IPS DF 6.9 (cell line): Measurements from ENCODE around the gene ADAMTS20.

Experiments
- DNase-seq: peaks from one replicate; pipeline ENCODE4 v3.0.0-alpha.2; 2013; ENCODE audit warnings: low read depth, low spot score
- H3K27ac ChIP-seq: one replicate; pipeline ENCODE4 v1.5.1; 2013; ENCODE audit warnings: low read length, control low read depth
- H3K27me3 ChIP-seq: 2 replicates; pipeline ENCODE4 v1.6.1; 2013; ENCODE audit warnings: mild to moderate bottlenecking, low read length; ENCODE audit not compliant: control insufficient read depth, insufficient read depth
- H3K36me3 ChIP-seq: 2 replicates; pipeline ENCODE4 v1.6.1; 2013; ENCODE audit warnings: low read length; ENCODE audit not compliant: control insufficient read depth, insufficient read depth
- H3K4me1 ChIP-seq: 2 replicates; pipeline ENCODE4 v1.6.1; 2013; ENCODE audit warnings: low read length; ENCODE audit not compliant: control insufficient read depth, insufficient read depth
- H3K4me3 ChIP-seq: 2 replicates; pipeline ENCODE4 v1.5.1; 2013; ENCODE audit warnings: mild to moderate bottlenecking, low read length
- H3K9me3 ChIP-seq: 2 replicates; pipeline ENCODE4 v1.6.1; 2013; ENCODE audit warnings: low read length, inconsistent platforms; ENCODE audit not compliant: control insufficient read depth, insufficient read depth
- WGBS: extraction: QIAGEN DNeasy Blood & Tissue Kit; methylation state at CpG from one replicate; pipeline ENCODE4 v1.1.7; 2013; ENCODE audit warnings: mixed read lengths, missing lambda C conversion rate; ENCODE audit not compliant: insufficient read length, insufficient coverage; 5-methylcytosine and 5-hydroxymethylcytosine counted together

Gene ADAMTS20

GRCh38 chr12:43318021-43318420 lies 234.0 kb downstream of the ADAMTS20 start:
- no CpG with 5 or more reads among the region's 4 CpGs for WGBS
- no peak for DNase-seq
- Histone ChIP-seq H3K9me3 (no peaks in the 10 kb centered on the region), H3K27me3 (no peaks in the 10 kb centered on the region), H3K27ac (no peak overlapping the region), H3K4me3 (no peak overlapping the region), H3K36me3 (no peaks in the 10 kb centered on the region), H3K4me1 (no peaks in the 10 kb centered on the region)

GRCh38 chr12:43317156-43317555 lies 234.8 kb downstream of the ADAMTS20 start:
- no CpG with 5 or more reads among the region's 3 CpGs for WGBS
- DNase-seq: no peak
- no peaks in the 10 kb centered on the region for H3K27me3 ChIP-seq
- H3K4me1 ChIP-seq: no peaks in the 10 kb centered on the region
- no peaks in the 10 kb centered on the region for H3K9me3 ChIP-seq
- no peak overlapping the region for H3K4me3 ChIP-seq
- no peak overlapping the region for H3K27ac ChIP-seq
- H3K36me3 ChIP-seq: no peaks in the 10 kb centered on the region

GRCh38 chr12:43316520-43316919 lies 235.5 kb downstream of the ADAMTS20 start:
- Histone ChIP-seq H3K9me3 (no peaks in the 10 kb centered on the region), H3K36me3 (no peaks in the 10 kb centered on the region)
- WGBS: no CpG with 5 or more reads among the region's 1 CpG

GRCh38 chr12:43315961-43316360 lies 236.0 kb downstream of the ADAMTS20 start:
- no peaks in the 10 kb centered on the region for H3K4me1 ChIP-seq
- no peaks in the 10 kb centered on the region for H3K27me3 ChIP-seq
- H3K27ac ChIP-seq: no peak overlapping the region
- no peak for DNase-seq
- no peaks in the 10 kb centered on the region for H3K36me3 ChIP-seq
- H3K4me3 ChIP-seq: no peak overlapping the region
- no peaks in the 10 kb centered on the region for H3K9me3 ChIP-seq

More at GRCh38 chr12:43316520-43316919, 235.5 kb downstream of the ADAMTS20 start:
- Histone ChIP-seq H3K4me1 (no peaks in the 10 kb centered on the region), H3K4me3 (no peak overlapping the region), H3K27me3 (no peaks in the 10 kb centered on the region), H3K27ac (no peak overlapping the region)
- no peak for DNase-seq

- no peak for DNase-seq
- no peak overlapping the region for H3K4me3 ChIP-seq
- no peaks in the 10 kb centered on the region for H3K9me3 ChIP-seq
- H3K4me1 ChIP-seq: no peaks in the 10 kb centered on the region
- WGBS: no CpG with 5 or more reads among the region's 4 CpGs
- H3K36me3 ChIP-seq: no peaks in the 10 kb centered on the region
- H3K27ac ChIP-seq: no peak overlapping the region
- H3K27me3 ChIP-seq: no peaks in the 10 kb centered on the region
Measured at GRCh38 chr12:43312991-43313505, 239.0 kb downstream of the ADAMTS20 start.

- H3K36me3 ChIP-seq: no peaks in the 10 kb centered on the region
- no peaks in the 10 kb centered on the region for H3K27me3 ChIP-seq
- H3K9me3 ChIP-seq: no peaks in the 10 kb centered on the region
- H3K4me1 ChIP-seq: no peaks in the 10 kb centered on the region
- no peak overlapping the region for H3K27ac ChIP-seq
- DNase-seq: no peak
- H3K4me3 ChIP-seq: no peak overlapping the region
Measured at GRCh38 chr12:43310596-43310995, 241.4 kb downstream of the ADAMTS20 start.

GRCh38 chr12:43309959-43310358 lies 242.0 kb downstream of the ADAMTS20 start:
- no peak overlapping the region for H3K27ac ChIP-seq
- H3K4me3 ChIP-seq: no peak overlapping the region
- H3K36me3 ChIP-seq: no peaks in the 10 kb centered on the region
- WGBS: no CpG with 5 or more reads among the region's 3 CpGs
- no peaks in the 10 kb centered on the region for H3K4me1 ChIP-seq
- no peak for DNase-seq
- no peaks in the 10 kb centered on the region for H3K9me3 ChIP-seq
- no peaks in the 10 kb centered on the region for H3K27me3 ChIP-seq

- no peaks in the 10 kb centered on the region for H3K36me3 ChIP-seq
- H3K27me3 ChIP-seq: no peaks in the 10 kb centered on the region
- no peak overlapping the region for H3K4me3 ChIP-seq
- no peak for DNase-seq
- H3K4me1 ChIP-seq: no peaks in the 10 kb centered on the region
- no peak overlapping the region for H3K27ac ChIP-seq
- no CpG with 5 or more reads among the region's 3 CpGs for WGBS
- H3K9me3 ChIP-seq: no peaks in the 10 kb centered on the region
Measured at GRCh38 chr12:43308776-43309175, 243.2 kb downstream of the ADAMTS20 start.

- Histone ChIP-seq H3K27me3 (no peaks in the 10 kb centered on the region), H3K9me3 (no peaks in the 10 kb centered on the region), H3K27ac (no peak overlapping the region), H3K4me1 (no peaks in the 10 kb centered on the region), H3K36me3 (no peaks in the 10 kb centered on the region), H3K4me3 (no peak overlapping the region)
- WGBS: no CpG with 5 or more reads among the region's 2 CpGs
- no peak for DNase-seq
Measured at GRCh38 chr12:43307126-43307525, 244.9 kb downstream of the ADAMTS20 start.

GRCh38 chr12:43306066-43306465 lies 245.9 kb downstream of the ADAMTS20 start:
- H3K36me3 ChIP-seq: no peaks in the 10 kb centered on the region
- H3K4me3 ChIP-seq: no peak overlapping the region
- H3K27ac ChIP-seq: no peak overlapping the region
- no peaks in the 10 kb centered on the region for H3K27me3 ChIP-seq
- H3K4me1 ChIP-seq: no peaks in the 10 kb centered on the region
- no CpG with 5 or more reads among the region's 3 CpGs for WGBS
- no peak for DNase-seq
- H3K9me3 ChIP-seq: no peaks in the 10 kb centered on the region

- no peaks in the 10 kb centered on the region for H3K4me1 ChIP-seq
- H3K4me3 ChIP-seq: no peak overlapping the region
- DNase-seq: no peak
- H3K9me3 ChIP-seq: no peaks in the 10 kb centered on the region
- H3K27me3 ChIP-seq: no peaks in the 10 kb centered on the region
- no CpG with 5 or more reads among the region's 2 CpGs for WGBS
- no peaks in the 10 kb centered on the region for H3K36me3 ChIP-seq
- no peak overlapping the region for H3K27ac ChIP-seq
Measured at GRCh38 chr12:43305065-43305464, 246.9 kb downstream of the ADAMTS20 start.
